Subcutaneous adipose tissue (tissue), 4 donors: Measurements from ENCODE around the gene FBXL2. TPM values are rescaled to one million over a fixed set of nuclear protein-coding genes. Genes with fewer than 3 reads are reported as not detected.

Experiments
- small RNA-seq: library from RNA; depleted of rRNA; stranded (forward); fragments of <200 nt; gene quantifications from one replicate; pipeline ENCODE3, GENCODE V24; 2016
- total RNA-seq, 4 donors: library from RNA; depleted of rRNA; stranded (reverse); fragments of >200 nt; gene quantifications; one replicate each; pipeline ENCODE4 v1.1.0, GENCODE V29; 2016
- TF ChIP-seq, protein P1 (sequence below): fragments of 450-650 bp; IDR thresholded peaks from one replicate; pipeline ENCODE4 v1.5.1; 2016; ENCODE audit warnings: low read depth, mild to moderate bottlenecking, control low read depth, antibody characterized with exemption, moderate library complexity

FBXL2 gene
- total RNA-seq, 4 donors from 2014 or later, result 4.9 to 8.6 (median 5.6) TPM

- TF ChIP-seq, protein P1, sequence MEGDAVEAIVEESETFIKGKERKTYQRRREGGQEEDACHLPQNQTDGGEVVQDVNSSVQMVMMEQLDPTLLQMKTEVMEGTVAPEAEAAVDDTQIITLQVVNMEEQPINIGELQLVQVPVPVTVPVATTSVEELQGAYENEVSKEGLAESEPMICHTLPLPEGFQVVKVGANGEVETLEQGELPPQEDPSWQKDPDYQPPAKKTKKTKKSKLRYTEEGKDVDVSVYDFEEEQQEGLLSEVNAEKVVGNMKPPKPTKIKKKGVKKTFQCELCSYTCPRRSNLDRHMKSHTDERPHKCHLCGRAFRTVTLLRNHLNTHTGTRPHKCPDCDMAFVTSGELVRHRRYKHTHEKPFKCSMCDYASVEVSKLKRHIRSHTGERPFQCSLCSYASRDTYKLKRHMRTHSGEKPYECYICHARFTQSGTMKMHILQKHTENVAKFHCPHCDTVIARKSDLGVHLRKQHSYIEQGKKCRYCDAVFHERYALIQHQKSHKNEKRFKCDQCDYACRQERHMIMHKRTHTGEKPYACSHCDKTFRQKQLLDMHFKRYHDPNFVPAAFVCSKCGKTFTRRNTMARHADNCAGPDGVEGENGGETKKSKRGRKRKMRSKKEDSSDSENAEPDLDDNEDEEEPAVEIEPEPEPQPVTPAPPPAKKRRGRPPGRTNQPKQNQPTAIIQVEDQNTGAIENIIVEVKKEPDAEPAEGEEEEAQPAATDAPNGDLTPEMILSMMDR, result no peak
Observed at GRCh38 chr3:33430571-33430970, 153.3 kb downstream of the FBXL2 start.

DNA sequence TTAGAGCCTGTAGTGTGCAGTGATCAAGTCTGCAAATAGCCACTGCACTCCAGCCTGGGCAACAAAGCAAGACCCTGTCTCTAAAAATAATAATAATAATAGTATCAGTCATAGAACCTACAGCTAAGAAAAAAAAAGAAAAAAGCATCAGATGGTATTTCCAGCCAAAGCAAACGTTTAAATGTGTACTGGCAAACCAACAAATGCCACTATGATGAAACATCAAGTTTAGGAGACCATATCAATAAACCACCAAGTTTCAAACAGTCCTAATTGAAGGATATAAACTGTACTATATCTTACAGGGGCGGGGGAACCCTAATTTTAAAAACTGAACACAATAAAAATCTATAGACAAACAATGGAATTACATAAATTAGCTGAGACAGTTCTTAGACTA is 156.6 kb downstream of the FBXL2 start:
- TF ChIP-seq, protein P1, result no peak

Small RNA genes within 50 kb of the gene (small RNA-seq; reads per million reads assigned to genes)
- gene RNU7-110P, result not detected

Other genes with a start within 250 kb of the FBXL2 start
- 10 to 100 TPM; 26.8 to 69.9 (median 49.3) TPM for gene GLB1, start 180.3 kb upstream of the FBXL2 start, total RNA-seq
- 1 to 10 TPM; 4.9 to 6.4 (median 6.1) TPM for gene TMPPE, start 180.3 kb upstream of the FBXL2 start, total RNA-seq
- 100 to 1,000 TPM; 234 to 469 (median 380) TPM for gene CRTAP, start 163.4 kb upstream of the FBXL2 start, total RNA-seq
- gene SUSD5, start 58.6 kb upstream of the FBXL2 start, total RNA-seq, result 1 to 10 TPM in 1 of 4 donors, under 1 TPM in 3; 0.33 to 2.0 (median 0.45) TPM
- gene UBP1, start 163.0 kb downstream of the FBXL2 start, total RNA-seq, result 100 to 1,000 TPM in 1 of 4 donors, 10 to 100 TPM in 3; 45.4 to 123 (median 56.3) TPM